Measurements from ENCODE around the gene PTPN3.

- TF ChIP-seq POLR2AphosphoS5 (IDR thresholded peaks at IDR 0.05; ENCODE audit: borderline replicate concordance, low read depth, low read length) (no peak), EZH2 (IDR thresholded peaks at IDR 0.05) (no peak)
These were observed 116.9 kb downstream of the PTPN3 start for GRCh38 chr9:109381011-109381729.

Measured in SK-N-MC (cell line).